Measurements from ENCODE around the gene VSIR. TPM values are rescaled to one million over a fixed set of nuclear protein-coding genes. Genes with fewer than 3 reads are reported as not detected.

Gene VSIR
- total and polyA plus RNA-seq, 4 donors, result 32.3 to 244 (median 84.5) TPM

DNA sequence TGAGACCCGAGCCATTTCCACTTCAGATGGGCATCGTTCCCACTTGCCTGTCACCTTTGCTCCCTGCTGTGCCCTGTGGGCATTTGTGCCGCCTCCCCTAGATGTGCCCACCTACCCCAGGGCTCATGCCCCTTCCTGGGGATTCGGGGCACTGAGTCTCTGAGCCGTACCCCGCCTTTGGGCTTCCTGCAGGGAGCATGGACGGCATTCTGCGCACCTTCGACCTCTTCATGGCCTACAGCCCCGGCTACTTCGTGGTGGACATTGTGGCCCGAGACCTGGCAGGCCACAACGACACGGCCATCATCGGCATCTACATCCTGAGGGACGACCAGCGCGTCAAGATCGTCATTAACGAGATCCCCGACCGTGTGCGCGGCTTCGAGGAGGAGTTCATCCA is 36.3 kb upstream of the VSIR start:
- TF ChIP-seq, protein P1, sequence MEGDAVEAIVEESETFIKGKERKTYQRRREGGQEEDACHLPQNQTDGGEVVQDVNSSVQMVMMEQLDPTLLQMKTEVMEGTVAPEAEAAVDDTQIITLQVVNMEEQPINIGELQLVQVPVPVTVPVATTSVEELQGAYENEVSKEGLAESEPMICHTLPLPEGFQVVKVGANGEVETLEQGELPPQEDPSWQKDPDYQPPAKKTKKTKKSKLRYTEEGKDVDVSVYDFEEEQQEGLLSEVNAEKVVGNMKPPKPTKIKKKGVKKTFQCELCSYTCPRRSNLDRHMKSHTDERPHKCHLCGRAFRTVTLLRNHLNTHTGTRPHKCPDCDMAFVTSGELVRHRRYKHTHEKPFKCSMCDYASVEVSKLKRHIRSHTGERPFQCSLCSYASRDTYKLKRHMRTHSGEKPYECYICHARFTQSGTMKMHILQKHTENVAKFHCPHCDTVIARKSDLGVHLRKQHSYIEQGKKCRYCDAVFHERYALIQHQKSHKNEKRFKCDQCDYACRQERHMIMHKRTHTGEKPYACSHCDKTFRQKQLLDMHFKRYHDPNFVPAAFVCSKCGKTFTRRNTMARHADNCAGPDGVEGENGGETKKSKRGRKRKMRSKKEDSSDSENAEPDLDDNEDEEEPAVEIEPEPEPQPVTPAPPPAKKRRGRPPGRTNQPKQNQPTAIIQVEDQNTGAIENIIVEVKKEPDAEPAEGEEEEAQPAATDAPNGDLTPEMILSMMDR (IDR thresholded peaks at IDR 0.05; ENCODE audit: control extremely low read depth, extremely low read depth), result no peak
- Histone ChIP-seq H3K36me3 (ENCODE audit: control insufficient read depth in 4 of 4, insufficient read depth in 4 of 4, low read length in 4 of 4) (peaks cover 0 to 1% (median 0%) of the 10 kb centered on the region in 4 donors), H3K4me1 (ENCODE audit: control insufficient read depth in 5 of 5, insufficient read depth in 5 of 5, low read length in 5 of 5) (peaks cover 0 to 2% (median 0%) of the 10 kb centered on the region in 5 donors), H3K9ac (ENCODE audit: insufficient read depth in 1 of 2, low read length in 2 of 2) (no peak overlapping the region), H3K27me3 (ENCODE audit: control insufficient read depth in 3 of 3, insufficient read depth in 3 of 3, low read length in 2 of 3) (peaks cover 0 to 10% (median 2%) of the 10 kb centered on the region in 3 donors), H3K4me3 (no peak overlapping the region), H3K9me3 (ENCODE audit: control insufficient read depth in 4 of 4, insufficient read depth in 3 of 4, low read length in 3 of 4) (no peaks in the 10 kb centered on the region), H3K27ac (ENCODE audit: low read depth in 1 of 2, low read length in 1 of 2) (no peak overlapping the region)
- no peak for ATAC-seq (ENCODE audit: insufficient read depth, low FRiP score)
- WGBS, 2 donors, result 92 to 94% methylated on average over 25 of the region's 25 CpGs
- DNase-seq, result no peak

DNA sequence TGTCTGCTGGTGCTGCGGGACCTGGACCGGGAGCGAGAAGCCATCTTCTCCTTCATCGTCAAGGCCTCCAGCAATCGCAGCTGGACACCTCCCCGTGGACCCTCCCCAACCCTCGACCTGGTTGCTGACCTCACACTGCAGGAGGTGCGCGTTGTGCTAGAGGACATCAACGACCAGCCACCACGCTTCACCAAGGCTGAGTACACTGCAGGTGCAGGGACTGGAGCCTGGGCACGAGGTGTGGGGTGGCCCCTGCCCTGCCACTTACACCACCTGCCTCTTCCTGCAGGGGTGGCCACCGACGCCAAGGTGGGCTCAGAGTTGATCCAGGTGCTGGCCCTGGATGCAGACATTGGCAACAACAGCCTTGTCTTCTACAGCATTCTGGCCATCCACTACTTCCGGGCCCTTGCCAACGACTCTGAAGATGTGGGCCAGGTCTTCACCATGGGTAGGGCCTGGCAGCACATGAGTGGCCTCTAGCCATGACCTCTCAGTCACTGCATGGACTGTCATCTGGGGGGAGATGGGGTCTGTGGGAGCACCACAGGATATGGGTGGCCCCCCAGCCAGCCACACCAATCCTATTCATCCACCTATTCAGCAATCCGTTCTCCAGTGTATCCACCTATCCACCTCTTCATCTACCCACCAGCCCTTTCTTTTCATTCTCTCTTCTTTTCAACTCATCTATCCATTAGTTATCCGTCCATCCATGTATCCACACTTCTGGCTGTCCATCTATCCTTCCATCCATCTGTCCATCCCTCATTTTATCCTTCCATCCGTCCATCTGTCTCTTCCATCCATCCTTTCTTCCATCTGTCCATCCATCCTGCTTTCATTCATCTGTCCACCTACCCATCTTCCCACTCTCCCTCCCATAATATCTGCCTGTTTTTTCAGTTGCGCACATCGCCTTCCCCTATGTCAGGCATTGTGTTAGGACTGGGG is 34.5 kb upstream of the VSIR start:
- no peaks in the 10 kb centered on the region for H3K36me3 ChIP-seq (ENCODE audit: control insufficient read depth in 4 of 4, insufficient read depth in 4 of 4, low read length in 4 of 4)
- no peaks in the 10 kb centered on the region for H3K9me3 ChIP-seq (ENCODE audit: control insufficient read depth in 4 of 4, insufficient read depth in 3 of 4, low read length in 3 of 4)
- TF ChIP-seq, protein P1 (IDR thresholded peaks at IDR 0.05; ENCODE audit: control extremely low read depth, extremely low read depth), result no peak
- DNase-seq (no peak), ATAC-seq (ENCODE audit: insufficient read depth, low FRiP score) (no peak)
- peaks cover 0 to 2% (median 0%) of the 10 kb centered on the region in 5 donors for H3K4me1 ChIP-seq (ENCODE audit: control insufficient read depth in 5 of 5, insufficient read depth in 5 of 5, low read length in 5 of 5)
- H3K4me3 ChIP-seq, result no peak overlapping the region
- H3K27me3 ChIP-seq (ENCODE audit: control insufficient read depth in 3 of 3, insufficient read depth in 3 of 3, low read length in 2 of 3), result peaks cover 0 to 13% (median 2%) of the 10 kb centered on the region in 3 donors
- no peak overlapping the region for H3K27ac ChIP-seq (ENCODE audit: low read depth in 1 of 2, low read length in 1 of 2)
- no peak overlapping the region for H3K9ac ChIP-seq (ENCODE audit: insufficient read depth in 1 of 2, low read length in 2 of 2)
- WGBS, 2 donors, result 92 to 96% methylated on average over 21 of the region's 21 CpGs

DNA sequence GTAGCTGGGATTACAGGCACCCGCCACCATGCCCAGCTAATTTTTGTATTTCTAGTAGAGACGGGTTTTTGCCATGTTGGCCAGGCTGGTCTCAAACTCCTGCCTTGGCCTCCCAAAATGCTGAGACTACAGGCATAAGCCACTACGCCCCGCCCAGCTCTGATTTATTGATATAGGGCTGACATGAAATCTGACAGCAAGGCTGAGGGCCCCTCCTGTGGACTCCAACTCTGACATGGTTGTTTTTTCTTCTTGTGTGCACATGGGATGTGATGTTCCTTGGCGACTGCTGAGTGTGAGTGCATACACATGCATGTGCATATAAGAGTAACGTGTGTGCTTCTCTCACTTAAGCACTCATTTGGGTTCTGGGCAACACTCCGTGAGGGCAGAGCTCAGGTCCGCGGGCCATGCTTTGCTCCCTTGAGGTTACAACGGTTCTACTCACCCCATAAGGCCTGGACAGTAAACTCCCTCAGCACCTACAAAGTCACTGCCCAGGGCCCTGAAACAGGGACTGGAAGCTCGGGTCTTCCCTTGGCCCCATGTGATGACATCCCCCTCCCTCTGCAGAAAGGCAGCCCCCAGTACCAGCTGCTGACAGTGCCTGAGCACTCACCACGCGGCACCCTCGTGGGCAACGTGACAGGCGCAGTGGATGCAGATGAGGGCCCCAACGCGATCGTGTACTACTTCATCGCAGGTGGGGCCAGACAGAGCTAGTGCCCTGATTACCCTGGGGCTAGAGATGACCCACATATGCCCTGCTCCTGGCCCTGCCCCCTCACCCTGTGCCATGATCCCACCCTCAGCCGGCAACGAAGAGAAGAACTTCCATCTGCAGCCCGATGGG is 33.6 kb upstream of the VSIR start:
- TF ChIP-seq, protein P1 (IDR thresholded peaks at IDR 0.05; ENCODE audit: control extremely low read depth, extremely low read depth), result no peak
- 93 to 95% methylated on average over 23 of the region's 23 CpGs for WGBS, 2 donors
- Histone ChIP-seq H3K27ac (ENCODE audit: low read depth in 1 of 2, low read length in 1 of 2) (no peak overlapping the region), H3K36me3 (ENCODE audit: control insufficient read depth in 4 of 4, insufficient read depth in 4 of 4, low read length in 4 of 4) (peaks cover 0 to 1% (median 0%) of the 10 kb centered on the region in 4 donors), H3K9me3 (ENCODE audit: control insufficient read depth in 4 of 4, insufficient read depth in 3 of 4, low read length in 3 of 4) (no peaks in the 10 kb centered on the region), H3K4me3 (no peak overlapping the region), H3K9ac (ENCODE audit: insufficient read depth in 1 of 2, low read length in 2 of 2) (no peak overlapping the region), H3K4me1 (ENCODE audit: control insufficient read depth in 5 of 5, insufficient read depth in 5 of 5, low read length in 5 of 5) (peaks cover 0 to 2% (median 0%) of the 10 kb centered on the region in 5 donors), H3K27me3 (ENCODE audit: control insufficient read depth in 3 of 3, insufficient read depth in 3 of 3, low read length in 2 of 3) (peaks cover 0 to 13% (median 2%) of the 10 kb centered on the region in 3 donors)
- DNase-seq (no peak), ATAC-seq (ENCODE audit: insufficient read depth, low FRiP score) (no peak)
